ENCODE data around the gene ADAMTS14. TPM values are rescaled to one million over a fixed set of nuclear protein-coding genes. Genes with fewer than 3 reads are reported as not detected.

ADAMTS14 gene
- total RNA-seq, 1 donor from 2014 or later, result 1.4 TPM

GRCh38 chr10:70738006-70738760 is 65.9 kb downstream of the ADAMTS14 start:
- Mint-ChIP-seq H3K4me1 (ENCODE audit: unreplicated experiment) (peaks cover 12% of the 10 kb centered on the region), H3K9me3 (no peaks in the 10 kb centered on the region), H3K27me3 (peaks cover 5% of the 10 kb centered on the region), H3K36me3 (no peaks in the 10 kb centered on the region), H3K4me3 (no peak overlapping the region), H3K27ac (no peak overlapping the region)
- TF ChIP-seq, protein P1, sequence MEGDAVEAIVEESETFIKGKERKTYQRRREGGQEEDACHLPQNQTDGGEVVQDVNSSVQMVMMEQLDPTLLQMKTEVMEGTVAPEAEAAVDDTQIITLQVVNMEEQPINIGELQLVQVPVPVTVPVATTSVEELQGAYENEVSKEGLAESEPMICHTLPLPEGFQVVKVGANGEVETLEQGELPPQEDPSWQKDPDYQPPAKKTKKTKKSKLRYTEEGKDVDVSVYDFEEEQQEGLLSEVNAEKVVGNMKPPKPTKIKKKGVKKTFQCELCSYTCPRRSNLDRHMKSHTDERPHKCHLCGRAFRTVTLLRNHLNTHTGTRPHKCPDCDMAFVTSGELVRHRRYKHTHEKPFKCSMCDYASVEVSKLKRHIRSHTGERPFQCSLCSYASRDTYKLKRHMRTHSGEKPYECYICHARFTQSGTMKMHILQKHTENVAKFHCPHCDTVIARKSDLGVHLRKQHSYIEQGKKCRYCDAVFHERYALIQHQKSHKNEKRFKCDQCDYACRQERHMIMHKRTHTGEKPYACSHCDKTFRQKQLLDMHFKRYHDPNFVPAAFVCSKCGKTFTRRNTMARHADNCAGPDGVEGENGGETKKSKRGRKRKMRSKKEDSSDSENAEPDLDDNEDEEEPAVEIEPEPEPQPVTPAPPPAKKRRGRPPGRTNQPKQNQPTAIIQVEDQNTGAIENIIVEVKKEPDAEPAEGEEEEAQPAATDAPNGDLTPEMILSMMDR (conservative IDR thresholded peaks at IDR 0.05), result peak; percentile 40
- DNase-seq (ENCODE audit: extremely low spot score, unreplicated experiment), result no peak

- Mint-ChIP-seq H3K4me3 (no peak overlapping the region), H3K27ac (no peak overlapping the region), H3K27me3 (peaks cover 5% of the 10 kb centered on the region), H3K9me3 (no peaks in the 10 kb centered on the region), H3K4me1 (ENCODE audit: unreplicated experiment) (peaks cover 11% of the 10 kb centered on the region), H3K36me3 (no peaks in the 10 kb centered on the region)
- DNase-seq (ENCODE audit: extremely low spot score, unreplicated experiment), result no peak
- TF ChIP-seq, protein P1 (conservative IDR thresholded peaks at IDR 0.05), result no peak
Measured at GRCh38 chr10:70738761-70739121, 66.4 kb downstream of the ADAMTS14 start.

DNA sequence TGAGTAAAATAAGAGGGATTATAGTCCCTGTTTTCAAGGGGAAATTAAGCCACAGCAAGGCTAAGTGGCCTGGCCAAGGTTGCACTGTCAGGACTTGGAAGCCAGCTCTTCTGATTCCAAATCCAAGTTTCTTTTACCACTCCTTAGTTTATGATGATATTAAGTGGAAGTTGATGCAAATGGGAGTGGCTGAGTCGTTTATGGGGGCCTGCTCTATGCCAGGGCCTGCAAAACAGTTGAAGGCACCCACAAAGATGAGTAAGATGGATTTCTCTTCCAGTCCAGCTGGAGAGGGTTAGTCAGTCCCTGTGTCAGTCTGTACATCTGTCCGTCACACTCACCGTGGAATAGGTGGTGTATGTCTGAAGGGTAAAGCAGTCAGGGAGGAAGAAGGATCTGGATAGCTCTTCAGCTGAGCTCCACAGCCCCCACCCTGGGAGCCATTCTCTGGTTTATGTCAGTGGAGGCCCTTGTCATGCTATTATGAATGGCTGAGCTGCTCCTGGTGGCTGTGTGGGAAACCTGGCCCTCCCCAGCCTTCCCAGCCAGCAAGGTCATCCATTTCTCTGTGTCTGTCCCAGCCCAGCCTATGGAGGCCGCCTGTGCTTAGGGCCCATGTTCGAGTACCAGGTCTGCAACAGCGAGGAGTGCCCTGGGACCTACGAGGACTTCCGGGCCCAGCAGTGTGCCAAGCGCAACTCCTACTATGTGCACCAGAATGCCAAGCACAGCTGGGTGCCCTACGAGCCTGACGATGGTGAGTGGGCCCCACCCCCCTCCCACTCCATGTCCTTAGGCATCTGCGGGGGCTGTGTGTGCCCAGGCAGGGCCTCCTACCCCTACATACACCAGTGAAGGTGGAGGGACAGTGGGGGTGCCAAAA is 68.3 kb downstream of the ADAMTS14 start:
- Mint-ChIP-seq H3K9me3 (no peaks in the 10 kb centered on the region), H3K4me3 (no peak overlapping the region), H3K4me1 (ENCODE audit: unreplicated experiment) (peaks cover 11% of the 10 kb centered on the region), H3K36me3 (no peaks in the 10 kb centered on the region), H3K27me3 (peaks cover 5% of the 10 kb centered on the region), H3K27ac (no peak overlapping the region)
- no peak for DNase-seq (ENCODE audit: extremely low spot score, unreplicated experiment)
- TF ChIP-seq, protein P1 (conservative IDR thresholded peaks at IDR 0.05), result no peak

- H3K9me3 Mint-ChIP-seq, result no peaks in the 10 kb centered on the region
- H3K27me3 Mint-ChIP-seq, result peaks cover 5% of the 10 kb centered on the region
- no peak overlapping the region for H3K27ac Mint-ChIP-seq
- H3K4me1 Mint-ChIP-seq (ENCODE audit: unreplicated experiment), result peaks cover 17% of the 10 kb centered on the region
- H3K4me3 Mint-ChIP-seq, result no peak overlapping the region
- TF ChIP-seq, protein P1 (conservative IDR thresholded peaks at IDR 0.05), result no peak
- no peaks in the 10 kb centered on the region for H3K36me3 Mint-ChIP-seq
- no peak for DNase-seq (ENCODE audit: extremely low spot score, unreplicated experiment)
Measured at GRCh38 chr10:70742537-70743429, 70.5 kb downstream of the ADAMTS14 start.

DNA sequence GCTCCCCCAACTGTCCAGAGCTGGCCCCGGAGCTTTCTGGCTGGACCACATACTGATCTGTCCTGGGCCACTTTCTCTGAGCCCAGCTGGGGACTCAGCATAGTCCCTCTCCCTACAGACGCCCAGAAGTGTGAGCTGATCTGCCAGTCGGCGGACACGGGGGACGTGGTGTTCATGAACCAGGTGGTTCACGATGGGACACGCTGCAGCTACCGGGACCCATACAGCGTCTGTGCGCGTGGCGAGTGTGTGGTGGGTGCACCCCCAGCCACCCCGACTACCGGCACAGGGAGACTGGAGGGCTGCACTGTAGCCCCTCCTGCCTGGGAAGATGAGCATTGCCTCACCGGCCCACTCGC is 71.1 kb downstream of the ADAMTS14 start:
- Mint-ChIP-seq H3K27me3 (peaks cover 1% of the 10 kb centered on the region), H3K9me3 (no peaks in the 10 kb centered on the region), H3K27ac (no peak overlapping the region), H3K4me1 (ENCODE audit: unreplicated experiment) (peaks cover 17% of the 10 kb centered on the region), H3K36me3 (no peaks in the 10 kb centered on the region), H3K4me3 (no peak overlapping the region)
- TF ChIP-seq, protein P1 (conservative IDR thresholded peaks at IDR 0.05), result no peak
- no peak for DNase-seq (ENCODE audit: extremely low spot score, unreplicated experiment)
